T-helper 2 cell treated with Interferon-gamma antibody and Interleukin-4, amounts not matched to agents 100 ng/mL and 5 ng/mL, for 36 hours (primary cell): ENCODE measurements around the gene PSMB1. TPM values are rescaled to one million over a fixed set of nuclear protein-coding genes. Genes with fewer than 3 reads are reported as not detected.

ENCODE experiments used
- intact Hi-C: fragments of 100-400 bp; cut with micrococcal nuclease; formaldehyde crosslinking; loops from one replicate; pipeline ENCODE4 v1.15.1; 2023
- total RNA-seq: library from RNA; stranded (reverse); gene quantifications from 2 replicates; pipeline ENCODE4 v1.2.3, GENCODE V29; 2022

The PSMB1 gene
- total RNA-seq = 186 TPM in 2 replicates

GRCh38 chr6:170552765-170553533 is at the start of gene PSMB1:
TSS of gene PSMB1 (minus strand) at chr6:170553307. CDS start at chr6:170553242, 65 bp downstream.
- intact Hi-C loops = loop anchor here (1.0 to 10.0 kb wide), 3 partner anchors 464 to 1338 kb away; partner anchors contain the start of genes C6orf120 and WDR27

- intact Hi-C loops = no loop called here
These were observed 44.2 kb upstream of the PSMB1 start for GRCh38 chr6:170597278-170597677.

GRCh38 chr6:170596426-170596825 is 43.3 kb upstream of the PSMB1 start:
- intact Hi-C loops = no loop called here

- intact Hi-C loops = no loop called here
These were observed 37.6 kb upstream of the PSMB1 start for GRCh38 chr6:170590725-170591124.

GRCh38 chr6:170584954-170585498 is 31.9 kb upstream of the PSMB1 start:
- intact Hi-C loops = loop anchor here (1.0 kb wide), 2 partner anchors 31 to 834 kb away; partner anchors contain the start of genes DYNLT2, ERMARD and TBP

GRCh38 chr6:170584181-170584953 is 31.3 kb upstream of the PSMB1 start, which contains the start of gene PDCD2:
TSS of gene PDCD2 (minus strand) at chr6:170584637. CDS start at chr6:170584581, 56 bp downstream.
- intact Hi-C loops = loop anchor here (1.0 kb wide), 2 partner anchors 30 to 833 kb away; partner anchors contain the start of genes DYNLT2, ERMARD and TBP

- intact Hi-C loops = loop anchor here (1.0 kb wide), 2 partner anchors 29 to 832 kb away; partner anchors contain the start of genes DYNLT2, ERMARD and TBP
These were observed 30.7 kb upstream of the PSMB1 start for GRCh38 chr6:170583756-170584180.

GRCh38 chr6:170578909-170579308 is 25.8 kb upstream of the PSMB1 start:
- intact Hi-C loops = no loop called here

- intact Hi-C loops = no loop called here
These were observed 22.1 kb upstream of the PSMB1 start for GRCh38 chr6:170575250-170575649.

GRCh38 chr6:170572704-170573466 is 19.8 kb upstream of the PSMB1 start:
- intact Hi-C loops = no loop called here

GRCh38 chr6:170564936-170565530 is 11.9 kb upstream of the PSMB1 start:
- intact Hi-C loops = no loop called here

GRCh38 chr6:170561555-170561954 is 8.4 kb upstream of the PSMB1 start:
- intact Hi-C loops = no loop called here

- intact Hi-C loops = loop anchor here (10.0 kb wide), 1 partner anchor 1341 kb away; no protein-coding TSS in a partner anchor
These were observed 2.2 kb upstream of the PSMB1 start for GRCh38 chr6:170555305-170555704.

GRCh38 chr6:170554796-170555137 is 1.7 kb upstream of the PSMB1 start:
- intact Hi-C loops = loop anchor here (1.0 to 10.0 kb wide), 5 partner anchors 30 to 1340 kb away; partner anchors contain the start of genes DYNLT2, ERMARD, FAM120B and PDCD2

- intact Hi-C loops = loop anchor here (1.0 to 10.0 kb wide), 5 partner anchors 30 to 1339 kb away; partner anchors contain the start of genes DYNLT2, ERMARD, FAM120B and PDCD2
These were observed 1.1 kb upstream of the PSMB1 start, which contains the start of gene TBP for GRCh38 chr6:170554013-170554795. TSS of gene TBP (plus strand) at chr6:170554369. CDS start at chr6:170557030, 2,661 bp downstream.

GRCh38 chr6:170553534-170554012 is 466 bp upstream of the PSMB1 start:
- intact Hi-C loops = loop anchor here (1.0 to 10.0 kb wide), 7 partner anchors 31 to 1339 kb away; partner anchors contain the start of genes C6orf120, DYNLT2, ERMARD and FAM120B

GRCh38 chr6:170545405-170545804 is 7.7 kb downstream of the PSMB1 start:
- intact Hi-C loops = no loop called here

GRCh38 chr6:170542031-170542719 is 10.9 kb downstream of the PSMB1 start:
- intact Hi-C loops = no loop called here
